H1 (cell line): ENCODE measurements around the gene ZNF83. TPM values are rescaled to one million over a fixed set of nuclear protein-coding genes. Genes with fewer than 3 reads are reported as not detected.

Experiments used
- CTCF ChIA-PET: fragments of 300-600 bp; sonication (Branson Sonifier 250); formaldehyde crosslinking; loops from one replicate; lab custom pipeline; 2021; ENCODE audit not compliant: partially characterized antibody; lab: Charles Lee
- POLR2A ChIA-PET: fragments of 300-600 bp; sonication (Branson Sonifier 250); formaldehyde crosslinking; loops from one replicate; lab custom pipeline; 2021; ENCODE audit warnings: inconsistent platforms; ENCODE audit not compliant: partially characterized antibody; lab: Charles Lee
- DNase-seq, 2 experiments: peaks; one replicate each; pipeline versions ENCODE4 v3.0.0 to v3.0.0-alpha.2; 2010 to 2022; ENCODE audit warnings: low spot score in 2 of 2, low read depth in 1 of 2, mixed read lengths in 1 of 2
- FAIRE-seq: peaks from 2 replicates; lab custom pipeline; 2011; peaks lifted over from hg19 to GRCh38; lab: Jason Lieb, UNC
- H2AFZ ChIP-seq: 2 replicates; pipeline ENCODE4 v1.8.1; 2012; ENCODE audit warnings: low read length, inconsistent platforms
- H2AK5ac ChIP-seq: 2 replicates; pipeline ENCODE4 v1.6.1; 2013; ENCODE audit warnings: low read depth, low read length
- H2BK120ac ChIP-seq: replicated peaks from 2 replicates; pipeline ENCODE3; 2013; ENCODE audit warnings: low read depth, low read length, inconsistent platforms
- H2BK12ac ChIP-seq: 2 replicates; pipeline ENCODE4 v1.6.1; 2013; ENCODE audit warnings: low read depth, low read length
- H2BK15ac ChIP-seq: 2 replicates; pipeline ENCODE4 v1.6.1; 2013; ENCODE audit warnings: low read length
- H2BK20ac ChIP-seq: 2 replicates; pipeline ENCODE4 v1.6.1; 2013; ENCODE audit warnings: low read length
- H2BK5ac ChIP-seq: 2 replicates; pipeline ENCODE4 v1.6.1; 2013; ENCODE audit warnings: low read depth, low read length
- H3K14ac ChIP-seq: 2 replicates; pipeline ENCODE4 v1.6.1; 2013; ENCODE audit warnings: inconsistent platforms; ENCODE audit not compliant: insufficient read length
- H3K18ac ChIP-seq: 2 replicates; pipeline ENCODE4 v1.6.1; 2013; ENCODE audit warnings: low read length; ENCODE audit errors: extremely low read depth
- H3K23ac ChIP-seq: 2 replicates; pipeline ENCODE4 v1.6.1; 2013; ENCODE audit warnings: inconsistent platforms; ENCODE audit not compliant: insufficient read length
- H3K23me2 ChIP-seq: 2 replicates; pipeline ENCODE4 v1.6.1; 2013; ENCODE audit warnings: low read depth, low read length
- H3K27ac ChIP-seq: 2 replicates; pipeline ENCODE4 v1.6.1; 2011; ENCODE audit warnings: low read depth, low read length, inconsistent platforms
- H3K27me3 ChIP-seq, 4 experiments: replicated peaks in 1 of 4; 1 replicate in 1 of 4; 2 replicates in 3 of 4; pipeline versions ENCODE4 v1.6.1 to v1.8.1; 2011 to 2013; ENCODE audit warnings: low read length in 3 of 4, mild to moderate bottlenecking in 3 of 4, inconsistent platforms in 2 of 4, mixed read lengths in 2 of 4, moderate library complexity in 1 of 4; ENCODE audit not compliant: control insufficient read depth in 3 of 4, insufficient read depth in 3 of 4; ENCODE audit errors: extremely low read depth in 1 of 4
- H3K36me3 ChIP-seq, 4 experiments: 2 replicates each; pipeline versions ENCODE4 v1.6.1 to v1.8.1; 2011 to 2013; ENCODE audit warnings: mild to moderate bottlenecking in 4 of 4, low read length in 3 of 4, moderate library complexity in 2 of 4, control low read depth in 1 of 4, inconsistent platforms in 1 of 4; ENCODE audit not compliant: insufficient read depth in 4 of 4, control insufficient read depth in 2 of 4
- H3K4ac ChIP-seq: replicated peaks from 2 replicates; pipeline ENCODE3; 2013; ENCODE audit warnings: low read length, low read depth, mixed read lengths, inconsistent platforms; ENCODE audit not compliant: insufficient read length
- H3K4me1 ChIP-seq, 4 experiments: replicated peaks in 1 of 4; 1 replicate in 1 of 4; 2 replicates in 3 of 4; pipeline versions ENCODE4 v1.6.1 to v1.8.1; 2011 to 2013; ENCODE audit warnings: low read length in 3 of 4, inconsistent platforms in 2 of 4, mixed read lengths in 1 of 4; ENCODE audit not compliant: insufficient read depth in 4 of 4, control insufficient read depth in 3 of 4
- H3K4me2 ChIP-seq, 2 experiments: 2 replicates each; pipeline versions ENCODE4 v1.6.1 to v1.8.1; 2011 to 2013; ENCODE audit warnings: low read depth in 2 of 2, low read length in 2 of 2, control low read depth in 1 of 2, inconsistent platforms in 1 of 2, mild to moderate bottlenecking in 1 of 2; ENCODE audit not compliant: insufficient read depth in 1 of 2
- H3K4me3 ChIP-seq, 4 experiments: fragments of 200-600, 300-600 bp in 1 of 4; sonication (generic), shearing (Covaris generic), sonication (Bioruptor Twin) in 1 of 4; 2 replicates each; pipeline versions ENCODE4 v1.5.1 to v1.8.1; 2011 to 2016; ENCODE audit warnings: low read length in 4 of 4, low read depth in 3 of 4, control low read depth in 2 of 4, inconsistent platforms in 2 of 4, mild to moderate bottlenecking in 2 of 4, mixed read lengths in 1 of 4, moderate library complexity in 1 of 4; ENCODE audit not compliant: insufficient read depth in 2 of 4; ENCODE audit errors: extremely low read depth in 1 of 4
- H3K56ac ChIP-seq: replicated peaks from 2 replicates; pipeline ENCODE3; 2013; ENCODE audit warnings: low read depth, mild to moderate bottlenecking, mixed read lengths, low read length, inconsistent platforms; ENCODE audit not compliant: insufficient read length
- H3K79me1 ChIP-seq: 2 replicates; pipeline ENCODE4 v1.6.1; 2013; ENCODE audit warnings: low read depth, low read length, control low read depth
- H3K79me2 ChIP-seq, 2 experiments: 2 replicates each; pipeline versions ENCODE4 v1.6.1 to v1.8.1; 2012 to 2013; ENCODE audit warnings: low read length in 2 of 2, mild to moderate bottlenecking in 2 of 2, inconsistent platforms in 1 of 2; ENCODE audit not compliant: insufficient read depth in 2 of 2, control insufficient read depth in 1 of 2
- H3K9ac ChIP-seq, 4 experiments: replicated peaks in 1 of 4; 1 replicate in 1 of 4; 2 replicates in 3 of 4; pipeline versions ENCODE4 v1.6.1 to v1.8.1; 2011 to 2013; ENCODE audit warnings: low read depth in 3 of 4, low read length in 3 of 4, control low read depth in 2 of 4, mild to moderate bottlenecking in 2 of 4, moderate library complexity in 2 of 4, inconsistent platforms in 1 of 4; ENCODE audit errors: extremely low read depth in 1 of 4
- H3K9me3 ChIP-seq, 2 experiments: 2 replicates each; pipeline versions ENCODE4 v1.6.1 to v1.8.1; 2012 to 2013; ENCODE audit warnings: mild to moderate bottlenecking in 2 of 2, moderate library complexity in 2 of 2, control low read depth in 1 of 2, inconsistent platforms in 1 of 2, low read depth in 1 of 2, low read length in 1 of 2, mixed read lengths in 1 of 2; ENCODE audit not compliant: insufficient read depth in 2 of 2
- H4K20me1 ChIP-seq, 2 experiments: replicated peaks in 1 of 2; 2 replicates each; pipeline versions ENCODE3 to v1.8.1; 2011 to 2013; ENCODE audit warnings: inconsistent platforms in 2 of 2, low read length in 2 of 2, mild to moderate bottlenecking in 1 of 2; ENCODE audit not compliant: insufficient read depth in 2 of 2, control insufficient read depth in 1 of 2
- H4K5ac ChIP-seq: 2 replicates; pipeline ENCODE4 v1.6.1; 2013; ENCODE audit warnings: low read length, low read depth, mixed read lengths, inconsistent platforms; ENCODE audit not compliant: insufficient read length
- H4K8ac ChIP-seq: 2 replicates; pipeline ENCODE4 v1.8.0; 2013; ENCODE audit warnings: mild to moderate bottlenecking, moderate library complexity, low read length, inconsistent platforms; ENCODE audit not compliant: insufficient read depth; ENCODE audit errors: extremely low read depth
- H4K91ac ChIP-seq: replicated peaks from 2 replicates; pipeline ENCODE3; 2013; ENCODE audit warnings: low read length, mixed read lengths, inconsistent platforms; ENCODE audit not compliant: insufficient read length
- CREB1 ChIP-seq: IDR thresholded peaks from 2 replicates; pipeline ENCODE4 v1.6.1; 2012; ENCODE audit warnings: inconsistent platforms
- CTBP2 ChIP-seq: IDR thresholded peaks from 2 replicates; pipeline ENCODE4 v1.7.0; 2011; ENCODE audit warnings: borderline replicate concordance, mild to moderate bottlenecking, moderate library complexity, mixed read lengths, low read length; ENCODE audit not compliant: insufficient read depth, insufficient read length
- EP300 ChIP-seq, 2 experiments: IDR thresholded peaks; 1 replicate in 1 of 2; 2 replicates in 1 of 2; pipeline ENCODE4 v1.6.1; 2011 to 2012; ENCODE audit warnings: low read depth in 2 of 2, low read length in 2 of 2, mild to moderate bottlenecking in 2 of 2, borderline replicate concordance in 1 of 2, inconsistent platforms in 1 of 2, moderate library complexity in 1 of 2
- EZH2 ChIP-seq: fragments of 200-600 bp; sonication (generic); IDR thresholded peaks from 2 replicates; pipeline ENCODE4 v1.7.1; 2012; ENCODE audit warnings: low read depth, mild to moderate bottlenecking, moderate library complexity, low read length, inconsistent platforms; ENCODE audit not compliant: severe bottlenecking
- NANOG ChIP-seq: IDR thresholded peaks from 2 replicates; pipeline ENCODE4 v1.6.1; 2011; ENCODE audit warnings: low read length, low read depth, mild to moderate bottlenecking, inconsistent platforms; ENCODE audit not compliant: insufficient read depth, poor library complexity, severe bottlenecking
- TAF7 ChIP-seq: optimal IDR thresholded peaks from 2 replicates; pipeline ENCODE3; 2011; ENCODE audit warnings: low read depth, mild to moderate bottlenecking, inconsistent platforms, low read length, moderate library complexity, borderline replicate concordance
- WGBS, 2 experiments: shearing (Covaris generic) in 1 of 2; methylation state at CpG; one replicate each; pipeline versions ENCODE4 v1.1.6 to v1.1.7; 2013 to 2015; ENCODE audit warnings: low lambda C conversion rate in 2 of 2, mixed read lengths in 2 of 2, inconsistent platforms in 1 of 2, low coverage in 1 of 2, missing lambda C conversion rate in 1 of 2; ENCODE audit not compliant: insufficient replicate concordance in 2 of 2, insufficient coverage in 1 of 2, insufficient read length in 1 of 2; ENCODE audit errors: extremely low coverage in 1 of 2, missing lambda C conversion rate in 1 of 2; 5-methylcytosine and 5-hydroxymethylcytosine counted together
- polyA plus RNA-seq, 7 experiments: library from polyadenylated mRNA; depleted of rRNA in 3 of 7; stranded (reverse) in 5 of 7; unstranded in 2 of 7; fragments of >200 nt in 5 of 7; fragments of 200-250 nt in 2 of 7; gene quantifications; 1 replicate in 5 of 7; 2 replicates in 1 of 7; 4 replicates in 1 of 7; pipeline versions ENCODE4 v1.2.1 to v1.2.3, GENCODE V29; 2011 to 2013; ENCODE audit warnings: missing spikeins in 2 of 7, mixed read lengths in 2 of 7
- total RNA-seq: library from RNA; stranded (reverse); fragmentation: NEBNext Ultra II Directional; extraction: Animal tissue kit (Norgen Biotek cat#: 25700); gene quantifications from 2 replicates; pipeline ENCODE4 v1.2.1, GENCODE V29; 2021
- TF ChIP-seq, protein P1 (sequence below): IDR thresholded peaks from 2 replicates; pipeline ENCODE4 v1.6.1; 2012; ENCODE audit warnings: inconsistent platforms
- TF ChIP-seq, protein P2 (sequence below): IDR thresholded peaks from 2 replicates; pipeline ENCODE4 v1.6.1; 2012; ENCODE audit warnings: inconsistent platforms

ZNF83 gene
- total and polyA plus RNA-seq, 2 of the 8 experiments (the other 6 are each of a cell fraction or from before 2014, with no cell fraction given), result 13.2 to 19.4 TPM

DNA sequence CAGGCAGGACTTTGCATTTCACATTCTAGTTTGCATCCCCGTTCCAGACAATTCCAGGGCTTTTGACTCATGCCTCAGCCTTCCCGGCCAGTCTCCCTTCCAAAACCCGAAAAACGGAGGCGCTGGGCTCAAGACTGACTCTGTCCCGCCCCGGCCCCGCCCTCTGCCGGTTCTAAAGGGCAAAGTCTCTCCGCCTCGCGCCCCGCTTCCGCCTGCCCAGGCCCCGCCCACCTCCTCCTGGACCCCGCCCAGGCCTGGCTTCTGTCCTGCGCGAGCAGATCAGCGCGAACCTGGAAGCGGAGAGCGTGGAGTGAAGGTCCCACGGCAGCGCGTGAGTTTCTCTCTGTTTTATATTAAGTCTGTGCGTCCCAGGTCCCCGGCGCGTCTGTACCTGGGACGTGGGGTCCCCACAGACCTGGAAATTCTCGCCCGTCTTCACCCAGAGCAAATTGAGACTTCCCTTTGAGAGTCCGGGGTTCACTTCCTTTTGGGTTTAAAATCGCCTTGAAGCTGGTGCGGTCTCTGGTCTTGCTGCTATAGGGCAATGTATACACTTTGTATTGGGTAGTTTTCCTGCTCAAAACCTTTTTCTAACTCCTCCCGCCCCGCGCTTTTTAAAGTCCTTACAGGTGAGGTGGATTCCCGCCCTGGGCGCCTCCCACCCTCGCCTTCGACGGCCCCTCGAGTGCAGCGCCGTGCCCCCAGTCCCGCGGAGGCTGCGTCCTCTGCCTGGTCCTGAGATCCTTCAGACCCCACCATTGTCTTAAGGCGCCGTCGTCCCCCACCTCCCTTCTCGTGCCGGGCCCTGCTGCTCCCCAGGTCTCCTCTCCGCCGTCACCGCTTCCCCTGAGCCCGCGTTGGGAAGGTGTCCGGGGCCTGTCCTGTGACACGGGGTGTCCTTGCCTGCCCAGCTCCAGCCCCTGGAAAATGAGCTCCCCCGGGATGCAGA is 36.9 kb downstream of the ZNF83 start:
- WGBS, 2 experiments, result 3% methylated on average over 52 of the region's 62 CpGs; no CpG with 5 or more reads in 1 of the 2 experiments
- peak; percentile 46 to 97 for DNase-seq
- H2BK20ac ChIP-seq, result no peak overlapping the region
- TF ChIP-seq CREB1, result no peak; the same call in 1 of the 2 replicates
- no peak for TF ChIP-seq NANOG
- TF ChIP-seq TAF7, result no peak
- TF ChIP-seq EZH2, result peak; percentile 20
- TF ChIP-seq, protein P1, sequence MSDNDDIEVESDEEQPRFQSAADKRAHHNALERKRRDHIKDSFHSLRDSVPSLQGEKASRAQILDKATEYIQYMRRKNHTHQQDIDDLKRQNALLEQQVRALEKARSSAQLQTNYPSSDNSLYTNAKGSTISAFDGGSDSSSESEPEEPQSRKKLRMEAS, result peak; percentile 33; the same call in 1 of the 2 replicates
- TF ChIP-seq EP300 (IDR thresholded peaks at IDR 0.05; ENCODE audit: borderline replicate concordance in 1 of 2, low read depth in 2 of 2, low read length in 2 of 2), result no peak
- TF ChIP-seq, protein P2, sequence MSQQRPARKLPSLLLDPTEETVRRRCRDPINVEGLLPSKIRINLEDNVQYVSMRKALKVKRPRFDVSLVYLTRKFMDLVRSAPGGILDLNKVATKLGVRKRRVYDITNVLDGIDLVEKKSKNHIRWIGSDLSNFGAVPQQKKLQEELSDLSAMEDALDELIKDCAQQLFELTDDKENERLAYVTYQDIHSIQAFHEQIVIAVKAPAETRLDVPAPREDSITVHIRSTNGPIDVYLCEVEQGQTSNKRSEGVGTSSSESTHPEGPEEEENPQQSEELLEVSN, result peak; percentile 93
- TF ChIP-seq CTBP2, result no peak

More for the DNA sequence above, 36.9 kb downstream of the ZNF83 start:
- Histone ChIP-seq H3K4ac (no peak overlapping the region), H3K9me3 (peaks cover 2 to 3% of the 10 kb centered on the region in 2 experiments; a peak in 1 of 4 replicates), H2BK5ac (no peak overlapping the region), H3K79me2 (no peaks in the 10 kb centered on the region), H3K4me1 (no peaks in the 10 kb centered on the region; a peak in 3 of 7 replicates), H2AK5ac (no peak overlapping the region), H3K36me3 (peaks cover 0 to 9% (median 5%) of the 10 kb centered on the region in 4 experiments; a peak in 5 of 8 replicates), H2AFZ (peak overlapping the region; percentile 94), H3K27me3 (peaks cover 0 to 3% (median under 1%) of the 10 kb centered on the region in 4 experiments; a peak in 3 of 7 replicates), H4K5ac (no peak overlapping the region), H4K20me1 (no peaks in the 10 kb centered on the region), H3K23me2 (peaks cover 10% of the 10 kb centered on the region), H4K91ac (no peak overlapping the region), H2BK15ac (no peak overlapping the region), H4K8ac (no peak overlapping the region; the same call in 1 of the 2 replicates), H2BK12ac (no peak overlapping the region), H3K27ac (no peak overlapping the region), H3K23ac (no peak overlapping the region), H3K79me1 (peaks cover under 1% of the 10 kb centered on the region; the same call in 1 of the 2 replicates), H3K9ac (peak overlapping the region; percentile 41 to 64 (median 54); a peak in 5 of 7 replicates), H2BK120ac (no peak overlapping the region), H3K56ac (no peak overlapping the region), H3K4me2 (peak overlapping the region; percentile 75 to 95), H3K4me3 (peak overlapping the region; percentile 65 to 91 (median 81)), H3K18ac (peak overlapping the region; percentile 13), H3K14ac (no peak overlapping the region)
- no peak for FAIRE-seq
- CTCF ChIA-PET, result interaction anchor here (0.6 to 1.9 kb wide), 10 partner anchors 8 to 1839 kb away, joined by 3 to 7 read pairs (median 4); no protein-coding TSS in a partner anchor
- POLR2A ChIA-PET, result interaction anchor here (1.1 to 1.3 kb wide), 3 partner anchors 10 to 36 kb away, joined by 3 to 4 read pairs (median 3); no protein-coding TSS in a partner anchor
